HepG2 (cell line): ENCODE results near the gene THBD. TPM values are rescaled to one million over a fixed set of nuclear protein-coding genes. Genes with fewer than 3 reads are reported as not detected.

ENCODE experiments used
- KDM5B ChIP-seq: sonication (generic); formaldehyde crosslinking; IDR thresholded peaks from 2 replicates; pipeline ENCODE4 v1.4.0; 2020; ENCODE audit warnings: missing genetic modification reagents, mild to moderate bottlenecking, borderline replicate concordance
- KLF11 ChIP-seq: IDR thresholded peaks from 2 replicates; pipeline ENCODE4 v1.6.1; 2016; ENCODE audit warnings: missing compliant biosample characterization
- MEF2D ChIP-seq: sonication (generic); formaldehyde crosslinking; IDR thresholded peaks from 2 replicates; pipeline ENCODE4 v1.5.1; 2020; ENCODE audit warnings: mild to moderate bottlenecking, missing genetic modification reagents
- NONO ChIP-seq, 2 experiments: fragments of 450-650 bp in 1 of 2; sonication (generic) in 1 of 2; formaldehyde crosslinking in 1 of 2; IDR thresholded peaks in 1 of 2; conservative IDR thresholded peaks in 1 of 2; 2 replicates each; pipeline versions ENCODE4 v1.6.1 to v1.8.0; 2017 to 2022; ENCODE audit warnings: mild to moderate bottlenecking in 1 of 2, missing genetic modification reagents in 1 of 2, moderate library complexity in 1 of 2
- PAWR ChIP-seq: sonication (generic); formaldehyde crosslinking; IDR thresholded peaks from 2 replicates; pipeline ENCODE4 v1.4.0; 2020; ENCODE audit warnings: missing genetic modification reagents, mild to moderate bottlenecking, borderline replicate concordance
- RELA ChIP-seq: sonication (generic); formaldehyde crosslinking; IDR thresholded peaks from 2 replicates; pipeline ENCODE4 v1.4.0; 2020; ENCODE audit warnings: missing genetic modification reagents
- SRY ChIP-seq: sonication (generic); formaldehyde crosslinking; IDR thresholded peaks from 2 replicates; pipeline ENCODE4 v1.8.0; 2022; ENCODE audit warnings: mild to moderate bottlenecking, missing genetic modification reagents
- ZNF556 ChIP-seq: sonication (generic); formaldehyde crosslinking; IDR thresholded peaks from 2 replicates; pipeline ENCODE4 v1.4.0; 2020; ENCODE audit warnings: mild to moderate bottlenecking, missing genetic modification reagents, borderline replicate concordance
- ZNF709 ChIP-seq: sonication (generic); formaldehyde crosslinking; IDR thresholded peaks from 2 replicates; pipeline ENCODE4 v1.5.0; 2020; ENCODE audit warnings: mild to moderate bottlenecking, missing genetic modification reagents
- polyA plus RNA-seq, 8 experiments: library from polyadenylated mRNA; depleted of rRNA in 3 of 8; stranded (reverse) in 7 of 8; unstranded in 1 of 8; fragments of >200 nt; fragmentation: Illumina TruSeq in 4 of 8; extraction: Trizol in 4 of 8; gene quantifications; 2 replicates each; pipeline versions ENCODE4 v1.2.1 to v1.2.3, GENCODE V29; 2011 to 2016; ENCODE audit warnings: low read depth in 4 of 8, missing spikeins in 1 of 8, mixed read lengths in 1 of 8; ENCODE audit not compliant: insufficient read depth in 1 of 8
- total RNA-seq, 5 experiments: library from RNA; depleted of rRNA; stranded (reverse); fragments of >200 nt; fragmentation: Illumina TruSeq; extraction: Trizol; gene quantifications; 2 replicates each; pipeline ENCODE4 v1.2.3, GENCODE V29; 2016; ENCODE audit warnings: low read depth in 1 of 5
- TF ChIP-seq, protein P1 (sequence below): fragments of 450-650 bp; IDR thresholded peaks from 2 replicates; pipeline ENCODE4 v1.6.1; 2017; ENCODE audit warnings: mild to moderate bottlenecking
- TF ChIP-seq, protein P2 (sequence below): sonication (generic); formaldehyde crosslinking; conservative IDR thresholded peaks from 2 replicates; pipeline ENCODE4 v1.8.0; 2022; ENCODE audit warnings: missing genetic modification reagents
- TF ChIP-seq, protein P3 (sequence below): sonication (generic); formaldehyde crosslinking; IDR thresholded peaks from 2 replicates; pipeline ENCODE4 v1.4.0; 2020; ENCODE audit warnings: missing genetic modification reagents
- TF ChIP-seq, protein P4 (sequence below): sonication (generic); formaldehyde crosslinking; IDR thresholded peaks from 2 replicates; pipeline ENCODE4 v1.8.0; 2022; ENCODE audit warnings: missing genetic modification reagents, low read depth, mild to moderate bottlenecking, borderline replicate concordance
- TF ChIP-seq, protein P5 (sequence below): sonication (generic); formaldehyde crosslinking; IDR thresholded peaks from 2 replicates; pipeline ENCODE4 v1.4.0; 2020; ENCODE audit warnings: mild to moderate bottlenecking, low read depth, missing genetic modification reagents
- TF ChIP-seq, protein P6 (sequence below): sonication (generic); formaldehyde crosslinking; IDR thresholded peaks from 2 replicates; pipeline ENCODE4 v1.4.0; 2020; ENCODE audit warnings: missing genetic modification reagents, borderline replicate concordance

THBD gene
- total and polyA plus RNA-seq, 2 of the 13 experiments (the other 11 are each of a cell fraction or from before 2014, with no cell fraction given) = 0.03 TPM; not detected in 1

DNA sequence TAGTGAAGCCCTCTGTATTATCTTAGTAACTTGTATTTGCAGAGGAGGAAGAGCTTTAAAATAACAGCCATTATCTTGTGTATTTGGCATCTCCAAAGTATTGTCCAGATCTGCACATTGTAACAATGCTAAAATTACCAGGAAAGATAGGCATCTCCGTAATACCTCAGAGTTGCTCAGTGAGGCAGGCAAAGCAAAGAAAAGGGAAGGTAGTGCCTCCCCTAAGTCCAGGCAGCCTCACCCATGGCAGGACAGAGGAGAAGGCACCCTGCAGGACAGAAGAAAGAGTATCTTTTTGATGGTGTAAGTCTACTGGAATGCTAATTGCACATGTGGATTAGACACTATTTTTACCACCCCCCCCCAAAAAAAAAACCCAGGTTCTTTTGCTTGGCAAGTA lies 27.9 kb downstream of the THBD start (continued):
- TF ChIP-seq, protein P1, sequence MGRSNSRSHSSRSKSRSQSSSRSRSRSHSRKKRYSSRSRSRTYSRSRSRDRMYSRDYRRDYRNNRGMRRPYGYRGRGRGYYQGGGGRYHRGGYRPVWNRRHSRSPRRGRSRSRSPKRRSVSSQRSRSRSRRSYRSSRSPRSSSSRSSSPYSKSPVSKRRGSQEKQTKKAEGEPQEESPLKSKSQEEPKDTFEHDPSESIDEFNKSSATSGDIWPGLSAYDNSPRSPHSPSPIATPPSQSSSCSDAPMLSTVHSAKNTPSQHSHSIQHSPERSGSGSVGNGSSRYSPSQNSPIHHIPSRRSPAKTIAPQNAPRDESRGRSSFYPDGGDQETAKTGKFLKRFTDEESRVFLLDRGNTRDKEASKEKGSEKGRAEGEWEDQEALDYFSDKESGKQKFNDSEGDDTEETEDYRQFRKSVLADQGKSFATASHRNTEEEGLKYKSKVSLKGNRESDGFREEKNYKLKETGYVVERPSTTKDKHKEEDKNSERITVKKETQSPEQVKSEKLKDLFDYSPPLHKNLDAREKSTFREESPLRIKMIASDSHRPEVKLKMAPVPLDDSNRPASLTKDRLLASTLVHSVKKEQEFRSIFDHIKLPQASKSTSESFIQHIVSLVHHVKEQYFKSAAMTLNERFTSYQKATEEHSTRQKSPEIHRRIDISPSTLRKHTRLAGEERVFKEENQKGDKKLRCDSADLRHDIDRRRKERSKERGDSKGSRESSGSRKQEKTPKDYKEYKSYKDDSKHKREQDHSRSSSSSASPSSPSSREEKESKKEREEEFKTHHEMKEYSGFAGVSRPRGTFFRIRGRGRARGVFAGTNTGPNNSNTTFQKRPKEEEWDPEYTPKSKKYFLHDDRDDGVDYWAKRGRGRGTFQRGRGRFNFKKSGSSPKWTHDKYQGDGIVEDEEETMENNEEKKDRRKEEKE = no peak
- TF ChIP-seq NONO (IDR thresholded peaks at IDR 0.05) (no peak), NONO (CRISPR knock-in tag; conservative IDR thresholded peaks at IDR 0.05) (no peak), KLF11 (no peak), ZNF556 (CRISPR knock-in tag) (no peak), RELA (CRISPR knock-in tag) (no peak), SRY (CRISPR knock-in tag) (no peak), ZNF709 (CRISPR knock-in tag) (no peak), PAWR (CRISPR knock-in tag) (no peak), KDM5B (CRISPR knock-in tag) (no peak), MEF2D (CRISPR knock-in tag) (no peak)
- TF ChIP-seq, protein P2, sequence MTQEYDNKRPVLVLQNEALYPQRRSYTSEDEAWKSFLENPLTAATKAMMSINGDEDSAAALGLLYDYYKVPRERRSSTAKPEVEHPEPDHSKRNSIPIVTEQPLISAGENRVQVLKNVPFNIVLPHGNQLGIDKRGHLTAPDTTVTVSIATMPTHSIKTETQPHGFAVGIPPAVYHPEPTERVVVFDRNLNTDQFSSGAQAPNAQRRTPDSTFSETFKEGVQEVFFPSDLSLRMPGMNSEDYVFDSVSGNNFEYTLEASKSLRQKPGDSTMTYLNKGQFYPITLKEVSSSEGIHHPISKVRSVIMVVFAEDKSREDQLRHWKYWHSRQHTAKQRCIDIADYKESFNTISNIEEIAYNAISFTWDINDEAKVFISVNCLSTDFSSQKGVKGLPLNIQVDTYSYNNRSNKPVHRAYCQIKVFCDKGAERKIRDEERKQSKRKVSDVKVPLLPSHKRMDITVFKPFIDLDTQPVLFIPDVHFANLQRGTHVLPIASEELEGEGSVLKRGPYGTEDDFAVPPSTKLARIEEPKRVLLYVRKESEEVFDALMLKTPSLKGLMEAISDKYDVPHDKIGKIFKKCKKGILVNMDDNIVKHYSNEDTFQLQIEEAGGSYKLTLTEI (CRISPR knock-in tag) = no peak
- TF ChIP-seq, protein P3, sequence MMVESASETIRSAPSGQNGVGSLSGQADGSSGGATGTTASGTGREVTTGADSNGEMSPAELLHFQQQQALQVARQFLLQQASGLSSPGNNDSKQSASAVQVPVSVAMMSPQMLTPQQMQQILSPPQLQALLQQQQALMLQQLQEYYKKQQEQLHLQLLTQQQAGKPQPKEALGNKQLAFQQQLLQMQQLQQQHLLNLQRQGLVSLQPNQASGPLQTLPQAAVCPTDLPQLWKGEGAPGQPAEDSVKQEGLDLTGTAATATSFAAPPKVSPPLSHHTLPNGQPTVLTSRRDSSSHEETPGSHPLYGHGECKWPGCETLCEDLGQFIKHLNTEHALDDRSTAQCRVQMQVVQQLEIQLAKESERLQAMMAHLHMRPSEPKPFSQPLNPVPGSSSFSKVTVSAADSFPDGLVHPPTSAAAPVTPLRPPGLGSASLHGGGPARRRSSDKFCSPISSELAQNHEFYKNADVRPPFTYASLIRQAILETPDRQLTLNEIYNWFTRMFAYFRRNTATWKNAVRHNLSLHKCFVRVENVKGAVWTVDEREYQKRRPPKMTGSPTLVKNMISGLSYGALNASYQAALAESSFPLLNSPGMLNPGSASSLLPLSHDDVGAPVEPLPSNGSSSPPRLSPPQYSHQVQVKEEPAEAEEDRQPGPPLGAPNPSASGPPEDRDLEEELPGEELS = no peak
- TF ChIP-seq, protein P4, sequence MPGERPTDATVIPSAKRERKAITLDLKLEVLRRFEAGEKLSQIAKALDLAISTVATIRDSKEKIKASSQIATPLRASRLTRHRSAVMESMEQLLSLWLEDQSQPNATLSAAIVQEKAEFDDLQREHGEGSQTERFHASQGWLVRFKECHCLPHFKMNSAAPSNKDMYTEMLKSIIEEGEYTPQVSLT = no peak
- TF ChIP-seq, protein P5, sequence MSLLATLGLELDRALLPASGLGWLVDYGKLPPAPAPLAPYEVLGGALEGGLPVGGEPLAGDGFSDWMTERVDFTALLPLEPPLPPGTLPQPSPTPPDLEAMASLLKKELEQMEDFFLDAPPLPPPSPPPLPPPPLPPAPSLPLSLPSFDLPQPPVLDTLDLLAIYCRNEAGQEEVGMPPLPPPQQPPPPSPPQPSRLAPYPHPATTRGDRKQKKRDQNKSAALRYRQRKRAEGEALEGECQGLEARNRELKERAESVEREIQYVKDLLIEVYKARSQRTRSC (CRISPR knock-in tag) = no peak
- TF ChIP-seq, protein P6, sequence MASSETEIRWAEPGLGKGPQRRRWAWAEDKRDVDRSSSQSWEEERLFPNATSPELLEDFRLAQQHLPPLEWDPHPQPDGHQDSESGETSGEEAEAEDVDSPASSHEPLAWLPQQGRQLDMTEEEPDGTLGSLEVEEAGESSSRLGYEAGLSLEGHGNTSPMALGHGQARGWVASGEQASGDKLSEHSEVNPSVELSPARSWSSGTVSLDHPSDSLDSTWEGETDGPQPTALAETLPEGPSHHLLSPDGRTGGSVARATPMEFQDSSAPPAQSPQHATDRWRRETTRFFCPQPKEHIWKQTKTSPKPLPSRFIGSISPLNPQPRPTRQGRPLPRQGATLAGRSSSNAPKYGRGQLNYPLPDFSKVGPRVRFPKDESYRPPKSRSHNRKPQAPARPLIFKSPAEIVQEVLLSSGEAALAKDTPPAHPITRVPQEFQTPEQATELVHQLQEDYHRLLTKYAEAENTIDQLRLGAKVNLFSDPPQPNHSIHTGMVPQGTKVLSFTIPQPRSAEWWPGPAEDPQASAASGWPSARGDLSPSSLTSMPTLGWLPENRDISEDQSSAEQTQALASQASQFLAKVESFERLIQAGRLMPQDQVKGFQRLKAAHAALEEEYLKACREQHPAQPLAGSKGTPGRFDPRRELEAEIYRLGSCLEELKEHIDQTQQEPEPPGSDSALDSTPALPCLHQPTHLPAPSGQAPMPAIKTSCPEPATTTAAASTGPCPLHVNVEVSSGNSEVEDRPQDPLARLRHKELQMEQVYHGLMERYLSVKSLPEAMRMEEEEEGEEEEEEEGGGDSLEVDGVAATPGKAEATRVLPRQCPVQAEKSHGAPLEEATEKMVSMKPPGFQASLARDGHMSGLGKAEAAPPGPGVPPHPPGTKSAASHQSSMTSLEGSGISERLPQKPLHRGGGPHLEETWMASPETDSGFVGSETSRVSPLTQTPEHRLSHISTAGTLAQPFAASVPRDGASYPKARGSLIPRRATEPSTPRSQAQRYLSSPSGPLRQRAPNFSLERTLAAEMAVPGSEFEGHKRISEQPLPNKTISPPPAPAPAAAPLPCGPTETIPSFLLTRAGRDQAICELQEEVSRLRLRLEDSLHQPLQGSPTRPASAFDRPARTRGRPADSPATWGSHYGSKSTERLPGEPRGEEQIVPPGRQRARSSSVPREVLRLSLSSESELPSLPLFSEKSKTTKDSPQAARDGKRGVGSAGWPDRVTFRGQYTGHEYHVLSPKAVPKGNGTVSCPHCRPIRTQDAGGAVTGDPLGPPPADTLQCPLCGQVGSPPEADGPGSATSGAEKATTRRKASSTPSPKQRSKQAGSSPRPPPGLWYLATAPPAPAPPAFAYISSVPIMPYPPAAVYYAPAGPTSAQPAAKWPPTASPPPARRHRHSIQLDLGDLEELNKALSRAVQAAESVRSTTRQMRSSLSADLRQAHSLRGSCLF (CRISPR knock-in tag) = no peak
